Effector memory CD4-positive, alpha-beta T cell (primary cell): ENCODE measurements around the gene RSPO4.

Experiments used
- DNase-seq, 3 donors: peaks; one replicate each; pipeline ENCODE4 v3.0.0-alpha.2; 2020
- H3K27ac ChIP-seq: 2 replicates; pipeline ENCODE4 v1.7.0; 2013; ENCODE audit warnings: mild to moderate bottlenecking, low read length, moderate library complexity; ENCODE audit not compliant: insufficient read depth, poor library complexity, severe bottlenecking
- H3K27me3 ChIP-seq: replicated peaks from 2 replicates; pipeline ENCODE4 v1.7.0; 2013; ENCODE audit warnings: mild to moderate bottlenecking, low read length; ENCODE audit not compliant: insufficient read depth, control insufficient read depth, poor library complexity, severe bottlenecking
- H3K36me3 ChIP-seq: 2 replicates; pipeline ENCODE4 v1.7.0; 2013; ENCODE audit warnings: mild to moderate bottlenecking, low read length, moderate library complexity; ENCODE audit not compliant: control insufficient read depth, insufficient read depth
- H3K4me1 ChIP-seq: 2 replicates; pipeline ENCODE4 v1.7.0; 2013; ENCODE audit warnings: low read length, mild to moderate bottlenecking; ENCODE audit not compliant: control insufficient read depth, insufficient read depth, poor library complexity, severe bottlenecking
- H3K4me3 ChIP-seq: 2 replicates; pipeline ENCODE4 v1.7.0; 2013; ENCODE audit warnings: low read length, low read depth, mild to moderate bottlenecking; ENCODE audit not compliant: insufficient read depth, poor library complexity, severe bottlenecking
- H3K9me3 ChIP-seq: 2 replicates; pipeline ENCODE4 v1.7.0; 2013; ENCODE audit warnings: mild to moderate bottlenecking, low read length, moderate library complexity; ENCODE audit not compliant: control insufficient read depth

Gene RSPO4

GRCh38 chr20:926670-927069, 75.4 kb downstream of the RSPO4 start:
- Histone ChIP-seq H3K27ac (no peak overlapping the region), H3K27me3 (no peaks in the 10 kb centered on the region), H3K9me3 (no peaks in the 10 kb centered on the region), H3K4me1 (no peaks in the 10 kb centered on the region), H3K4me3 (no peak overlapping the region), H3K36me3 (no peaks in the 10 kb centered on the region)
- no peak for DNase-seq

- DNase-seq = no peak
- Histone ChIP-seq H3K9me3 (no peaks in the 10 kb centered on the region), H3K4me1 (no peaks in the 10 kb centered on the region), H3K27ac (no peak overlapping the region), H3K4me3 (no peak overlapping the region), H3K36me3 (no peaks in the 10 kb centered on the region), H3K27me3 (no peaks in the 10 kb centered on the region)
These were observed 76.6 kb downstream of the RSPO4 start for GRCh38 chr20:925516-925915.

GRCh38 chr20:924639-925038, 77.5 kb downstream of the RSPO4 start:
- Histone ChIP-seq H3K27me3 (no peaks in the 10 kb centered on the region), H3K36me3 (no peaks in the 10 kb centered on the region), H3K4me3 (no peak overlapping the region), H3K4me1 (no peaks in the 10 kb centered on the region), H3K9me3 (no peaks in the 10 kb centered on the region), H3K27ac (no peak overlapping the region)
- DNase-seq = no peak

DNA sequence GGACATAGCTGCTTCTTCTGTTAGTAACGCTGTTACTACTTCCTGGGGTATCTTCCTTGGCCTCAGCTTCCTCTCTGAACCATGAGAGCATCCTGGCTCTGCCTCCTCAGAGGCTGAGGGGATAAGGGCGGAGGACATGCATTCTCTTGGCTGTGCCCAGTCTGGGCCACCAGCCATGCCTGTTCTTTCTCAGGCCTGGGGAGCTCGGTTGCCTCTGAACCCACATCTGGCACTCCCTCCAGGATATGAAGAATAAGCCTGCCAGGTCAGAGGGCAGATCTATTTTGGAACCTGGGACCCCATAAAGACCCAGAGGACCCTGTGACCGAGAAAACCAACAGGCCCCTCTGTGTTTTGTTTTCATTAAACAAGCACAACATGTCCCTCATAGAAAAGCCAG, 79.3 kb downstream of the RSPO4 start:
- H3K4me1 ChIP-seq = no peaks in the 10 kb centered on the region
- no peaks in the 10 kb centered on the region for H3K9me3 ChIP-seq
- H3K27me3 ChIP-seq = no peaks in the 10 kb centered on the region
- H3K36me3 ChIP-seq = no peaks in the 10 kb centered on the region
- no peak overlapping the region for H3K4me3 ChIP-seq
- DNase-seq = no peak
- no peak overlapping the region for H3K27ac ChIP-seq

DNA sequence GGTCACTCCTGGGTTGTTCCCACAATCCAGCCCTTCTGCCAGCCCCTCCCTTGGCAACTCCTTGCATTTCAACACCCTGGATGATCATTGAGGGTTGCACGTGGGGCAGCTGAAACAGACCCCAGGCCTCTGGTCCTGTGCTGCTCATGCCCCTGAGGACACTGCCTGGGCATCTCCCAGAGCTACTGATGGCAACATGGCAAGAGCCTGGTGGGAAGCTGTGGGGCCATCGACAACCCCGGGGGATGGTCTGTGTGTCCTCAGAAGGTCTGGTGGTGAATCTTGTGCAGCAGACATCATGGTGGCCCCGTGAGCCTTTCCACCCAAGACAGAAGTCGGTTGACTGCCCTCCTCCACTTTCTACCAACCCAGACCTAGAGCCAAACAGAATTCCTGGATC, 81.0 kb downstream of the RSPO4 start:
- no peak overlapping the region for H3K27ac ChIP-seq
- H3K4me1 ChIP-seq = no peaks in the 10 kb centered on the region
- H3K27me3 ChIP-seq = no peaks in the 10 kb centered on the region
- H3K9me3 ChIP-seq = no peaks in the 10 kb centered on the region
- no peaks in the 10 kb centered on the region for H3K36me3 ChIP-seq
- no peak for DNase-seq
- H3K4me3 ChIP-seq = no peak overlapping the region

DNA sequence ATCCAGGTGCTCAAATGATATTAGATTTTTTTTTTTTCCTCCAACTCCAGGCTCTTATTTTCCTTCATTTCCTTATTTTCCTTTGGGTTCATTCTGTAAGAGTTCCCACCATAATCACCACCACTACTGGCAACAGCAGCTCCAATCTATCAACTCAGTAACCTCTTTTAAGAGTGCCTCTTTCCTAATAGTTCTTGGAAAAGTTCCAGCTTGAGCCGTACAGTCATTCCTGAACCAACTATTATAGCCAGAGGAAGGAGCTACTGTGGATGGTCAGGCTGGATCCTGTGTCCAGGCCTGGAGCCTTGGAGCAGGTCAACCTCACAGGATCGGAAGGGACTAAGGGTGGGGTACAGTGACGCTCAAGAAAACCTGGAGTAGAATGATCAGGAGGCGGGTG, 81.8 kb downstream of the RSPO4 start:
- H3K36me3 ChIP-seq = no peaks in the 10 kb centered on the region
- H3K27ac ChIP-seq = no peak overlapping the region
- H3K4me1 ChIP-seq = no peaks in the 10 kb centered on the region
- H3K9me3 ChIP-seq = no peaks in the 10 kb centered on the region
- H3K27me3 ChIP-seq = no peaks in the 10 kb centered on the region
- DNase-seq = no peak
- H3K4me3 ChIP-seq = no peak overlapping the region

DNA sequence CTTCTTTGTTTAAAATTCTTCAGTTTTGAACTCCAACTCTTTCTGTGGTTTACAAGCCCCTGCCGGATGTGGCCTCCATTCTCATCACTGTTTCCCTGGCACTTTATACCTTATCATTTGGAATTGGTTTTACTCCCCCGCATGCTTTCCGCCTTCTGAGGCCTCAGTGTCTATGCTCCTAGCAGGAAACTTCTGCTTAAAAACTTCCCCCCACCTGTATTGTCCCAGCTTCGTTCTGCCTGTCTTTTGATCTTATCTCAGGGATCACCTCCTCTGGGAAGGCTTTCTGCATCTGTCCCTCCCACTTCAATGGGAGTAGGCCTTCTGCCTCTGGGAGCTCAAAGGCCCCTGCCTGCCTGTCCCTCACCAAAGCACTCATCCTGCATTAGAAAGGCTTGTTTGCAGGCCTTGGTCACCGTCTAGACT, 82.6 kb downstream of the RSPO4 start:
- H3K4me1 ChIP-seq = no peaks in the 10 kb centered on the region
- H3K36me3 ChIP-seq = no peaks in the 10 kb centered on the region
- DNase-seq = no peak
- H3K9me3 ChIP-seq = no peaks in the 10 kb centered on the region
- no peak overlapping the region for H3K4me3 ChIP-seq
- H3K27ac ChIP-seq = no peak overlapping the region
- no peaks in the 10 kb centered on the region for H3K27me3 ChIP-seq

- Histone ChIP-seq H3K27me3 (no peaks in the 10 kb centered on the region), H3K9me3 (no peaks in the 10 kb centered on the region), H3K27ac (no peak overlapping the region), H3K36me3 (no peaks in the 10 kb centered on the region), H3K4me1 (no peaks in the 10 kb centered on the region), H3K4me3 (no peak overlapping the region)
- DNase-seq = no peak
These were observed 84.7 kb downstream of the RSPO4 start for GRCh38 chr20:917416-917815.

DNA sequence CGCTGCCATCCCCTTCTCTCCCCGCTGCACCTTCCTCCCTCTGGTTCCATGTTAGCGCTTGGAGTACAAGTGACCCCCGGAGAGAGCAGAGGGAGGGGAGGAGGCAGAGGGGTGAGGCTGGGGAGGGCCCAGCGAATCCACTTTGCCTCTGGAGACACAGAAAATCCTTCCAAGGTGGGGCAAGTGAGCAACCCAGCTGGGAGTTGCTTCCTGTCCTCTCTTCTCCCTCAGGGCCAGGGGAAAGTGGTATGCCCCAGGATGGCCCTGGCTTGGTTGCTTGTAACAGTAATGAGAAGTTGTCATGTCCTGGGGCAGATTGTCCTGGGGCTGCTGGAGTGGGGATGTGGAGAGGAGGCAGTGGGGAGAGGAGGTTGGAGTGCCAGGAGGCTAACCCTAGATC, 85.3 kb downstream of the RSPO4 start:
- no peak for DNase-seq
- Histone ChIP-seq H3K4me3 (no peak overlapping the region), H3K9me3 (no peaks in the 10 kb centered on the region), H3K4me1 (no peaks in the 10 kb centered on the region), H3K27me3 (peaks cover 3% of the 10 kb centered on the region), H3K27ac (no peak overlapping the region), H3K36me3 (no peaks in the 10 kb centered on the region)

GRCh38 chr20:916125-916799, 85.8 kb downstream of the RSPO4 start, which contains the start of gene ANGPT4:
ANGPT4 (minus strand) TSS chr20:916334; CDS start chr20:916214, 120 bp downstream.
- DNase-seq = no peak
- no peaks in the 10 kb centered on the region for H3K36me3 ChIP-seq
- H3K4me3 ChIP-seq = no peak within 1 kb of the TSS
- H3K27ac ChIP-seq = no peak within 1 kb of the TSS
- no peaks in the 10 kb centered on the region for H3K9me3 ChIP-seq
- no peaks in the 10 kb centered on the region for H3K4me1 ChIP-seq
- peaks cover 3% of the 10 kb centered on the region for H3K27me3 ChIP-seq
